Neural cell (in vitro differentiated cells): ENCODE measurements around the gene PPIF. TPM values are rescaled to one million over a fixed set of nuclear protein-coding genes. Genes with fewer than 3 reads are reported as not detected.

Experiments
- H2AFZ ChIP-seq: fragments of 200-600, 300-800 bp; sonication (generic), shearing (Covaris generic); 2 replicates; pipeline ENCODE4 v1.6.0; 2014; ENCODE audit warnings: low read depth, mild to moderate bottlenecking, antibody characterized with exemption, low read length, moderate library complexity
- H3F3A ChIP-seq: fragments of 200-600 bp; shearing (Covaris generic); 2 replicates; pipeline ENCODE4 v1.6.1; 2016; ENCODE audit warnings: mild to moderate bottlenecking, moderate library complexity, mixed read lengths, antibody characterized with exemption, low read length; ENCODE audit not compliant: insufficient read depth, poor library complexity, severe bottlenecking
- H3K27ac ChIP-seq: fragments of 200-600, 300-800 bp; sonication (generic), shearing (Covaris generic); 2 replicates; pipeline ENCODE4 v1.5.1; 2014; ENCODE audit warnings: mild to moderate bottlenecking, low read length, moderate library complexity
- H3K27me3 ChIP-seq: fragments of 300-800, 200-600 bp; sonication (generic), shearing (Covaris generic); 2 replicates; pipeline ENCODE4 v1.6.0; 2014; ENCODE audit warnings: mild to moderate bottlenecking, low read depth, low read length, moderate library complexity; ENCODE audit not compliant: insufficient read depth
- H3K36me3 ChIP-seq: fragments of 300-800, 200-600 bp; sonication (generic), shearing (Covaris generic); 2 replicates; pipeline ENCODE4 v1.5.1; 2014; ENCODE audit warnings: mild to moderate bottlenecking, antibody characterized with exemption, low read length, moderate library complexity; ENCODE audit not compliant: insufficient read depth
- H3K4me2 ChIP-seq: fragments of 300-800, 200-600 bp; sonication (generic), shearing (Covaris generic); 2 replicates; pipeline ENCODE4 v1.6.0; 2014; ENCODE audit warnings: mild to moderate bottlenecking, low read length
- H3K4me3 ChIP-seq: fragments of 300-800, 200-600 bp; sonication (generic), shearing (Covaris generic); 2 replicates; pipeline ENCODE4 v1.5.1; 2014; ENCODE audit warnings: mild to moderate bottlenecking, low read length, moderate library complexity
- H3K79me2 ChIP-seq: fragments of 200-600 bp; shearing (Covaris generic); replicated peaks from 2 replicates; pipeline ENCODE4 v1.6.0; 2014; ENCODE audit warnings: mild to moderate bottlenecking, low read length, moderate library complexity; ENCODE audit not compliant: insufficient read depth
- H3K9ac ChIP-seq: fragments of 300-800, 200-600 bp; sonication (generic), shearing (Covaris generic); 2 replicates; pipeline ENCODE4 v1.6.1; 2016; ENCODE audit warnings: mild to moderate bottlenecking, low read length, mixed read lengths
- H3K9me2 ChIP-seq: fragments of 200-600 bp; shearing (Covaris generic); 2 replicates; pipeline ENCODE4 v1.6.1; 2016; ENCODE audit warnings: mild to moderate bottlenecking, low read length, mixed read lengths; ENCODE audit not compliant: insufficient read depth
- H3K9me3 ChIP-seq: fragments of 200-600, 300-800 bp; sonication (generic), shearing (Covaris generic); 2 replicates; pipeline ENCODE4 v1.6.1; 2016; ENCODE audit warnings: mild to moderate bottlenecking, mixed run types, low read length, moderate library complexity, mixed read lengths
- H4K20me1 ChIP-seq: fragments of 200-600 bp; shearing (Covaris generic); 2 replicates; pipeline ENCODE4 v1.6.1; 2016; ENCODE audit warnings: mild to moderate bottlenecking, mixed run types; ENCODE audit not compliant: insufficient read depth
- EP300 ChIP-seq: fragments of 450-650 bp; conservative IDR thresholded peaks from 2 replicates; pipeline ENCODE4 v1.6.1; 2014; ENCODE audit warnings: antibody characterized with exemption, mild to moderate bottlenecking, moderate library complexity; ENCODE audit not compliant: poor library complexity, severe bottlenecking
- EZH2 ChIP-seq: fragments of 200-600, 300-800 bp; shearing (Covaris generic), sonication (generic); IDR thresholded peaks from 2 replicates; pipeline ENCODE4 v1.6.1; 2014; ENCODE audit warnings: antibody characterized with exemption, low read length, borderline replicate concordance, mild to moderate bottlenecking; ENCODE audit not compliant: insufficient read depth, poor library complexity, severe bottlenecking
- MXI1 ChIP-seq: fragments of 450-650 bp; conservative IDR thresholded peaks from 2 replicates; pipeline ENCODE4 v1.6.1; 2014; ENCODE audit warnings: antibody characterized with exemption, mild to moderate bottlenecking; ENCODE audit not compliant: poor library complexity, severe bottlenecking
- POLR2AphosphoS5 ChIP-seq: IDR thresholded peaks from 2 replicates; pipeline ENCODE4 v1.6.1; 2012
- RAD21 ChIP-seq: fragments of 450-650 bp; conservative IDR thresholded peaks from 2 replicates; pipeline ENCODE4 v1.6.1; 2014; ENCODE audit warnings: antibody characterized with exemption, mild to moderate bottlenecking, moderate library complexity
- SMC3 ChIP-seq: fragments of 450-650 bp; conservative IDR thresholded peaks from 2 replicates; pipeline ENCODE4 v1.6.1; 2014; ENCODE audit warnings: antibody characterized with exemption, mild to moderate bottlenecking, moderate library complexity; ENCODE audit not compliant: poor library complexity
- TAF1 ChIP-seq: IDR thresholded peaks from 2 replicates; pipeline ENCODE4 v1.6.1; 2012; ENCODE audit warnings: low read depth
- polyA plus RNA-seq: library from polyadenylated mRNA; depleted of rRNA; stranded (reverse); fragments of >200 nt; gene quantifications from 2 replicates; pipeline ENCODE4 v1.2.3, GENCODE V29; 2014
- TF ChIP-seq, protein P1 (sequence below): fragments of 450-650 bp; IDR thresholded peaks from 2 replicates; pipeline ENCODE4 v1.5.1; 2014; ENCODE audit warnings: antibody characterized with exemption, mild to moderate bottlenecking, moderate library complexity; ENCODE audit not compliant: poor library complexity, severe bottlenecking
- TF ChIP-seq, protein P2 (sequence below): IDR thresholded peaks from 2 replicates; pipeline ENCODE4 v1.6.1; 2012; ENCODE audit warnings: borderline replicate concordance

The PPIF gene
- polyA plus RNA-seq, 1 donor from 2014 or later = 13.6 TPM

DNA sequence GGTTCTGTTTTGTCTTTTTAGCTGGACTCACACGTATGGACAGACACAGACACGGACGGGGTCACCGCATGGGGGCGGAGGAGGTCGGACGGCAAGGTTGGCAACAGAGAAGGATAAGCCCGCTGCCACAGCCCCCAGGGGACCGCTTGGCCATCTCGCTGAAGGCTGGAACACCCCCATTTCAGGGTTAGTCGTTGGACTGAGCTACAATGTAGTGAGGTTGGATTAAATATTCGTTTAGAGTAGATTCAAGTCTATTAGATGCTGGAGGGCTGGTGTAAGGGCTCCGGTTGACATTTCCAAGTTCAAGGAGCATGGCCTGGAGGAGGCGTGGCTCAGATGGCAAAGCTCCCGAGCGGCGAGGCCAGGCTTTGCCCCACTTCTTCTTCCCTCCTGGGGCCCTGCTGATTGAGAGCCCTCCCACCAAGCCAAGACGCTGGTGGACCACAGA lies 35.2 kb downstream of the PPIF start:
- Histone ChIP-seq H3K4me2 (no peak overlapping the region), H3K27ac (no peak overlapping the region), H2AFZ (no peak overlapping the region)

DNA sequence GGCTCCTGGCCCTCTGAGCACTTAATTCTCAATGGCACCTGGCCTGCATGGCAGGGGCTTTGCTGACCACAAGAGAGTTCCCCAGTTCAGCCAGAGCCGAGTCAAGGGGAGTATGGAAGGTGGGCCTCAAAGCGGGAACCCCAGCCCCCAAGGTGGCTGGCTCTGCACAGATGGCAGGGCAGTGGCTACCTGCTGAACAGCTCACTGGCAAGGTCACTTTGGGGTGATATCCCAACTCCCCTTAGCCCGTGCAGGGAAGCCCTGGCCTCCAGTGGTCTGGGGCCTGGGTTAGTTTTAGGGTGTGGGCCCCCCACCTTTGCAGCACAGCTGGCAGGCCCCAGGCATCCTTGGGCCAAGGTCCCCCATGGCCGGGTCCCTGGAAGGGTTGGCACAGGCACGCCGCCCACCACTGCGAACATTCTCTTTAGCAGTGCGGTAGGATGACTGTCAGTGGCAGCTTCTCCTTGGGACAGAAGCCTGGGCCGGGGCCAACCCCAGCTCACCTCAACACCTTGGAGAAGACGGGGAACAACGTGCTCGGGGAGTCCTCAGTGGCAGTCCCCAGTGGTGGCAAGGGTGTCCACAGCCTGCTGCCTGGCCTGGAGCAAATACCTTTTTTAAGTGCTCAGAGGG lies 36.8 kb downstream of the PPIF start:
- Histone ChIP-seq H3K36me3 (no peaks in the 10 kb centered on the region), H4K20me1 (no peaks in the 10 kb centered on the region), H3K9me2 (no peaks in the 10 kb centered on the region), H2AFZ (no peak overlapping the region), H3K4me3 (no peak overlapping the region), H3F3A (no peaks in the 10 kb centered on the region), H3K9ac (no peak overlapping the region), H3K4me2 (no peak overlapping the region), H3K27me3 (no peaks in the 10 kb centered on the region), H3K27ac (no peak overlapping the region), H3K9me3 (no peaks in the 10 kb centered on the region), H3K79me2 (no peaks in the 10 kb centered on the region)
- TF ChIP-seq, protein P1, sequence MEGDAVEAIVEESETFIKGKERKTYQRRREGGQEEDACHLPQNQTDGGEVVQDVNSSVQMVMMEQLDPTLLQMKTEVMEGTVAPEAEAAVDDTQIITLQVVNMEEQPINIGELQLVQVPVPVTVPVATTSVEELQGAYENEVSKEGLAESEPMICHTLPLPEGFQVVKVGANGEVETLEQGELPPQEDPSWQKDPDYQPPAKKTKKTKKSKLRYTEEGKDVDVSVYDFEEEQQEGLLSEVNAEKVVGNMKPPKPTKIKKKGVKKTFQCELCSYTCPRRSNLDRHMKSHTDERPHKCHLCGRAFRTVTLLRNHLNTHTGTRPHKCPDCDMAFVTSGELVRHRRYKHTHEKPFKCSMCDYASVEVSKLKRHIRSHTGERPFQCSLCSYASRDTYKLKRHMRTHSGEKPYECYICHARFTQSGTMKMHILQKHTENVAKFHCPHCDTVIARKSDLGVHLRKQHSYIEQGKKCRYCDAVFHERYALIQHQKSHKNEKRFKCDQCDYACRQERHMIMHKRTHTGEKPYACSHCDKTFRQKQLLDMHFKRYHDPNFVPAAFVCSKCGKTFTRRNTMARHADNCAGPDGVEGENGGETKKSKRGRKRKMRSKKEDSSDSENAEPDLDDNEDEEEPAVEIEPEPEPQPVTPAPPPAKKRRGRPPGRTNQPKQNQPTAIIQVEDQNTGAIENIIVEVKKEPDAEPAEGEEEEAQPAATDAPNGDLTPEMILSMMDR = no peak
- TF ChIP-seq, protein P2, sequence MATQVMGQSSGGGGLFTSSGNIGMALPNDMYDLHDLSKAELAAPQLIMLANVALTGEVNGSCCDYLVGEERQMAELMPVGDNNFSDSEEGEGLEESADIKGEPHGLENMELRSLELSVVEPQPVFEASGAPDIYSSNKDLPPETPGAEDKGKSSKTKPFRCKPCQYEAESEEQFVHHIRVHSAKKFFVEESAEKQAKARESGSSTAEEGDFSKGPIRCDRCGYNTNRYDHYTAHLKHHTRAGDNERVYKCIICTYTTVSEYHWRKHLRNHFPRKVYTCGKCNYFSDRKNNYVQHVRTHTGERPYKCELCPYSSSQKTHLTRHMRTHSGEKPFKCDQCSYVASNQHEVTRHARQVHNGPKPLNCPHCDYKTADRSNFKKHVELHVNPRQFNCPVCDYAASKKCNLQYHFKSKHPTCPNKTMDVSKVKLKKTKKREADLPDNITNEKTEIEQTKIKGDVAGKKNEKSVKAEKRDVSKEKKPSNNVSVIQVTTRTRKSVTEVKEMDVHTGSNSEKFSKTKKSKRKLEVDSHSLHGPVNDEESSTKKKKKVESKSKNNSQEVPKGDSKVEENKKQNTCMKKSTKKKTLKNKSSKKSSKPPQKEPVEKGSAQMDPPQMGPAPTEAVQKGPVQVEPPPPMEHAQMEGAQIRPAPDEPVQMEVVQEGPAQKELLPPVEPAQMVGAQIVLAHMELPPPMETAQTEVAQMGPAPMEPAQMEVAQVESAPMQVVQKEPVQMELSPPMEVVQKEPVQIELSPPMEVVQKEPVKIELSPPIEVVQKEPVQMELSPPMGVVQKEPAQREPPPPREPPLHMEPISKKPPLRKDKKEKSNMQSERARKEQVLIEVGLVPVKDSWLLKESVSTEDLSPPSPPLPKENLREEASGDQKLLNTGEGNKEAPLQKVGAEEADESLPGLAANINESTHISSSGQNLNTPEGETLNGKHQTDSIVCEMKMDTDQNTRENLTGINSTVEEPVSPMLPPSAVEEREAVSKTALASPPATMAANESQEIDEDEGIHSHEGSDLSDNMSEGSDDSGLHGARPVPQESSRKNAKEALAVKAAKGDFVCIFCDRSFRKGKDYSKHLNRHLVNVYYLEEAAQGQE = no peak
- TF ChIP-seq SMC3 = no peak
- TF ChIP-seq POLR2AphosphoS5 = no peak
- no peak for TF ChIP-seq TAF1
- no peak for TF ChIP-seq MXI1
- no peak for TF ChIP-seq EZH2
- no peak for TF ChIP-seq RAD21
- TF ChIP-seq EP300 = no peak

More for the DNA sequence above, 35.2 kb downstream of the PPIF start:
- Histone ChIP-seq H3K27me3 (no peaks in the 10 kb centered on the region), H3K36me3 (no peaks in the 10 kb centered on the region), H3F3A (no peaks in the 10 kb centered on the region), H4K20me1 (no peaks in the 10 kb centered on the region), H3K4me3 (no peak overlapping the region), H3K9ac (no peak overlapping the region), H3K9me3 (no peaks in the 10 kb centered on the region), H3K9me2 (no peaks in the 10 kb centered on the region), H3K79me2 (no peaks in the 10 kb centered on the region)
- no peak for TF ChIP-seq EP300
- no peak for TF ChIP-seq TAF1
- TF ChIP-seq EZH2 = no peak
- TF ChIP-seq, protein P1 = no peak
- TF ChIP-seq MXI1 = no peak
- TF ChIP-seq, protein P2 = no peak
- TF ChIP-seq SMC3 = no peak
- TF ChIP-seq RAD21 = no peak
- TF ChIP-seq POLR2AphosphoS5 = no peak
